Lower leg skin (tissue), 4 donors: Measurements from ENCODE around the gene EXOSC2. TPM values are rescaled to one million over a fixed set of nuclear protein-coding genes. Genes with fewer than 3 reads are reported as not detected.

ENCODE experiments used
- DNase-seq, 2 donors: peaks; one replicate each; pipeline ENCODE4 v3.0.0-alpha.2; 2019; ENCODE audit warnings: low spot score in 2 of 2
- H3K4me3 ChIP-seq: fragments of 200-600 bp; sonication (generic); 2 replicates; pipeline ENCODE4 v1.5.1; 2017; ENCODE audit warnings: mild to moderate bottlenecking, low read depth; ENCODE audit not compliant: poor library complexity, severe bottlenecking
- CTCF ChIP-seq, 3 donors: fragments of 450-650 bp; IDR thresholded peaks; one replicate each; pipeline ENCODE4 v1.5.1; 2016; ENCODE audit warnings: antibody characterized with exemption in 3 of 3, mild to moderate bottlenecking in 3 of 3, moderate library complexity in 2 of 3
- POLR2A ChIP-seq, 2 donors: fragments of 450-650 bp; IDR thresholded peaks; one replicate each; pipeline ENCODE4 v1.6.1; 2016 to 2017; ENCODE audit warnings: antibody characterized with exemption in 2 of 2, mild to moderate bottlenecking in 1 of 2, moderate library complexity in 1 of 2
- WGBS, 2 donors: methylation state at CpG; one replicate each; pipeline ENCODE4 v1.1.5; 2018; 5-methylcytosine and 5-hydroxymethylcytosine counted together
- intact Hi-C: fragments of 100-400 bp; cut with DNase I; formaldehyde crosslinking; loops from one replicate; pipeline ENCODE4 v1.15.0; 2023; ENCODE audit warnings: low total_unique reads
- total RNA-seq, 4 donors: library from RNA; depleted of rRNA; stranded (reverse); fragments of >200 nt; gene quantifications; one replicate each; pipeline ENCODE4 v1.1.0, GENCODE V29; 2016

EXOSC2 gene
- total RNA-seq, 4 donors from 2014 or later = 14.8 to 19.7 (median 17.9) TPM

GRCh38 chr9:130701059-130702022 lies 7.8 kb downstream of the EXOSC2 start:
- intact Hi-C loops = loop anchor here (5.0 to 10.0 kb wide), 2 partner anchors 241 to 343 kb away; no protein-coding TSS in a partner anchor
- 58 to 63% methylated on average over 13 of the region's 13 CpGs for whole genome bisulfite sequencing, 2 donors
- TF ChIP-seq CTCF (IDR thresholded peaks at IDR 0.05) (peak in 1 of 3 donors; percentile 87), POLR2A (IDR thresholded peaks at IDR 0.05) (no peak)
- DNase-seq = peak in 1 of 2 donors; percentile 94
- H3K4me3 ChIP-seq = no peak overlapping the region

GRCh38 chr9:130703501-130703900 lies 9.9 kb downstream of the EXOSC2 start:
- no peak for DNase-seq
- intact Hi-C loops = loop anchor here (5.0 to 10.0 kb wide), 2 partner anchors 239 to 341 kb away; no protein-coding TSS in a partner anchor
- TF ChIP-seq CTCF (IDR thresholded peaks at IDR 0.05) (no peak), POLR2A (IDR thresholded peaks at IDR 0.05) (no peak)
- H3K4me3 ChIP-seq = no peak overlapping the region
- WGBS, 2 donors = 64 to 75% methylated on average over 7 of the region's 7 CpGs

GRCh38 chr9:130707225-130707976 lies 13.8 kb downstream of the EXOSC2 start:
- intact Hi-C loops = loop anchor here (5.0 to 10.0 kb wide), 2 partner anchors 155 to 337 kb away; no protein-coding TSS in a partner anchor
- 51 to 56% methylated on average over 9 of the region's 9 CpGs for whole genome bisulfite sequencing, 2 donors
- DNase-seq = peak in 1 of 2 donors; percentile 89

GRCh38 chr9:130710822-130711352 lies 17.3 kb downstream of the EXOSC2 start:
- WGBS, 2 donors = 88 to 90% methylated on average over 8 of the region's 8 CpGs
- no peak overlapping the region for H3K4me3 ChIP-seq
- intact Hi-C loops = no loop called here
- DNase-seq = no peak
- TF ChIP-seq POLR2A (IDR thresholded peaks at IDR 0.05) = no peak
- no peak for TF ChIP-seq CTCF (IDR thresholded peaks at IDR 0.05)

More at GRCh38 chr9:130707225-130707976, 13.8 kb downstream of the EXOSC2 start:
- TF ChIP-seq POLR2A (IDR thresholded peaks at IDR 0.05) (no peak), CTCF (IDR thresholded peaks at IDR 0.05) (no peak)
- no peak overlapping the region for H3K4me3 ChIP-seq

GRCh38 chr9:130711469-130711868 lies 17.9 kb downstream of the EXOSC2 start:
- intact Hi-C loops = no loop called here
- H3K4me3 ChIP-seq = no peak overlapping the region
- DNase-seq = no peak
- TF ChIP-seq POLR2A (IDR thresholded peaks at IDR 0.05) = no peak
- TF ChIP-seq CTCF (IDR thresholded peaks at IDR 0.05) = no peak
- WGBS, 2 donors = 84 to 87% methylated on average over 8 of the region's 8 CpGs
